ENCODE measurements around the gene CASQ1.
A peak's percentile ranks its signal among the peaks of the same experiment; 100 is the strongest.

Gene CASQ1

DNA sequence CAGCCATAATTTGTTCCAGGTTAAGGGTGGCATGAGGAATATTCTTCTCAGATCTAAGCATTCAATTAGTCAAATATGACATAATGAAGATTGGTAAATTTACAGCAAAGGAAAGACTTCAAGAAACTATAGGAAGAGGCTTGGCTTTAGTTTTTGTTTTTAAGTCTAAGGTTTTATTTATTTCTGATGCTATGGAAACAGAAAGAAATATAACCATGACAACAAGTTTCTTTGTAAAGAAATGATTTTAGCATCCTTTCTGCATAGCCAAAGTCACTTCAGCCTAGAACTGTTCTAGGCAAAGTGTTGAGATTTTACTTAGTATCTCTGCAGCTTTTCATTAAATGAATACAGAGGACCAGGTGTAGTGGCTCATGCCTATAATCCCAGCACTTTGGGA is 42.5 kb downstream of the CASQ1 start:
- no peak for DNase-seq

DNA sequence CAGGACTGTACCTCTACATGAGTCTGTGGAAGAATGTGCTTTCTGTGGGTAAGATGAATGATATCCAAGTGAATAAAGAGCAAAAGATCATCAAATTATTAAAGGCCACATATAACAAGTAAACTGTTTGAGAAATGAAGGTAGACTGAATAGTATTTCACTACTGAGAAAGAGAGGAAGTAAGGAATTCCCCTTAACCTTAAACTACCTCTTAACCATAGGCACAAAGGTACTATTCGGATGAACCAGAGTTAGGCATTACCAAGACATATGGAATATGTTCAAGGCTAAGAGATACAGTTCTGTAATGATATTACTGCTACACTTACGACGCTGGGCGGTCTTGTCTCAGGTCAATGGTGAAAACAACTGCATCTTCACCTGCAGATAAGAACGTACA is 46.4 kb downstream of the CASQ1 start:
- DNase-seq = no peak

DNA sequence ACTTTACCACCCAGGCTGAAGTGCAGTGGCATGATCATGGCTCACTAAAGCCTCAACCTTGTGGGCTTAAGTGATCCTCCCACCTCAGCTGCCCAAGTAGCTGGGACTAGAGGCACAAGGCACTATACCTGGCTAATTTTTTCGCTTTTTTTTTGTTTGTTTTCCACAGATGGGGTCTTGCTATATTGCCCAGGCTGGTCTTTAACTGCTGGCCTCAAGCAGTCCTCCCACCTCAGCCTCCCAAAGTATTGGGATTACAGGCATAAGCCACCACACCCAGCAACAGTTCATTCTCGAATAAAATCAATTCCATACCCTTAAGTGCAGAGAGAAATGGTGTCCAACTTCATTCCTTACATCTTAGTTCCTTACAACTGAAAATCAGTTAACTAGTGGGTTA is 47.2 kb downstream of the CASQ1 start:
- no peak for DNase-seq

DNA sequence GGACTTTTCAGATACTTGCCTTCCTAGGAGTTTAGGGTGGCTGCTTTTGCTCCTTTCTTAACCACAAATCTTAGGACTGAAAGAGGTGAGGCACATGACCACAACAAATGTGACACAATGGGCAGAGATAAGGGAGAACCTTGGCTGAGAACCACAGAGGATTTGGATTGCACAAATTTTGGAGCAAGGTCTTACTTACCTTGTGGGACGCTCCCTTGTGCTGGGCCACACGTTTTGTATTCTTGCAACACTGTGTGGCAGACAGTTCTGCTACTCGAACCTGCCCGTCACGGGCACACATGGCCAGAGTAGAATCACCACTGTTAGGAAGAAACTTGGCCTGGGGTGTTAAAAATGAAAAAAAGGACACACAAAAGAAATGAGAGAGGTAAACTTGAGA is 48.0 kb downstream of the CASQ1 start:
- DNase-seq = no peak

DNA sequence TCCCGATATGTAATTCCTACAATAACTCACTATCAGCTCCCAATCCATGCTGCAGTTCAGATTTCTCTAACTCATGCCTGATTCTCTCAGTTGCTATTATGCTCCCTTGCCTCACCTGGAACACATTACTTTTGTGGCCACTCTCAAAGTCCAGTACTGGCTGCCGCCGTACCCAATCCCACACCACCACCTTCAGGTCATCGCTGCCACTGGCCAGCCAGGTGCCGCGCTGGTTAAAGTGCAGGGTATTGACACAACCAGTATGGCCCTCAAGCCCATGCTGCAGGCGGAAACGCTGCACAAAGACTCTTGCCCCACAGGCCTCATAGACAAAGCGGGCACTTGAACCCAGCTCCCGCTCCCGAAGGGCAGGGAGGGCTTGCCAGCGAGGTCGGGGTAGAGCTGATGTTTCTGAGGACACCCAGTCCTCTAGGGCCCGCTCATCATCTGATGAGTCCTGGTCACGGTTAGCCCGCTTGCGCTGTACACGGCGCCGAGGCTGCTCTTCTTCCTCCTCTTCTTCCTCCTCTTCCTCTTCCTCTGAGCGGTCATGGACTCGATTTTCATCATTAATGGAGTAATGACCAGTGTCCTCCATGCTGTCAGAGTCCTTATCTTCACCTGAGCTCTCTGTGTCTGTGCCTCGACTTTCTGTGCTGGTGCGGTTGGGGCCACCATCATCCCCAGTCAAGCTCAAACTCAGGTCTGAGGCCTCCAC is 49.4 kb downstream of the CASQ1 start:
- no peak for DNase-seq

DNA sequence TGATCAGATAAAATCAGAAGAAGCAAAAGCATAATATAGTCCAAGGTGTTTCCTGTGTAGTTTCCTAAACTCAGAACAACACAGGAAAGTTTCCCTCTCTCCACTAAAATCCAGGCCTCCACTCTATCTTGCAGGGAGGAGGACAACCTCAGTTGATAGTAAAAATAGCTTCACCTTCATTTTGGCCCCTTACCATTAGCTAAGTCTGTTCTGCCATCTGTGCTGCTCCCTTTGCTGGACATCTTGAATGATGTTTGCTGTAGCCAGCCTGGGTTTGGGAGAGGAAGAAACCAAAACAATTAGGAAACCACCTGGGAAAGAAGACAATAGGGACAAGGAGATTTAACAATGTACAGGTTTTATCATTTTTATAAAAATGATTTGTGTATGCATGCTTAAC is 53.4 kb downstream of the CASQ1 start:
- DNase-seq = no peak

DNA sequence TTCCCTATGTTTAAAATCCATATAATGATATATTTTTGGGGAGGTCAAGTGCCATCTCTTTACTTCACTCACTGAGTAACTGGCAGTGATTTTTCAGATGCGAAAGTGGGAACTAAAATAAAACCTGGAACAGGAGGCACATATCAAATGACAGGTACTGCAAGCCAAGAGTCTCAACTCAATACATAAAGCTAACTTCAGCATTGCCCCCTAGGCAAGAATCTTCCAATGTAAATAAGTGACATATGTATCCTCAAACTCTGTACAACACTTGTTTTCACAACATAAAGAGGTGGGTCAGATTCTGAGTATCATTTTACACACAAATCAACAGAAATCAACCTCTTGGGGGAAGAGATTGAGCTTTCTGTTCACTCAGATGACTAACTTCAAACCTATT is 53.8 kb downstream of the CASQ1 start:
- DNase-seq = no peak

DNA sequence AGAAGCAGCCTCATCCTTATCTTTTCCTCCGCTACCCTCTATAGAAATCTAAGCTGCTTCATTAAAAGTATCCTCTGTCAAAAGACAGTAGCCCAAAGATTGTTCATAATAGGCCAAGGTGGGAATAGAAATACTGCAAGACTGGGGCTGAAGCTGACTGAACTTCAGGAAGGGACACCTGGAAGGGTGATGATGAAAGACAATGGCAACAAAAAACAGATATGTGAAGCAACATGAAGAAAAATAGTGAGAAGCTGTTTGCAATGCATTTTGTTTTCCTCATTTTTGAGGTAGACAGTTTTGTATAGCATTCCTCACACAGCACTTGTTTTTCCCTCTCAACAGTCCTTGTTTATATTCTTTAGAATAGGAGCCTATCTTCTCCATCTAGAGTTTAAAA is 55.1 kb downstream of the CASQ1 start:
- DNase-seq = no peak

DNA sequence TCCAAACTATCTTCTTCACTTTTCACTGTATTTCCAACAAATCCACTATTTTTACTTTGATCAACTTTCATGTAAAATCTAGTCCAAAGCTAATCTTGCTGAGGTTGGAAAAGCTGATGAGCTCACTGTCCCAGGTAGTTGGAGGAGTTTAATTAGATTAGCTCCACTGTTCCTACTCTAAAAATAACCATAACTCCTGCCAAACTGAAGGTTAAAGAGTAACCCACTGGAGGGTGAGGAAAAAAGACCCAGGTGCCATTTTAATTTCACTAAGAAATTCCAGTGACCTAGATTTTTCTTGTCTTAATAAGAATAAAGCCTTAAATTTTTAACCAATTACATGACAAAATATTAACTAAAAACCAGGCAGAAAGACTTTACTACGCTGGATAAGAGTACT is 56.7 kb downstream of the CASQ1 start:
- no peak for DNase-seq

DNA sequence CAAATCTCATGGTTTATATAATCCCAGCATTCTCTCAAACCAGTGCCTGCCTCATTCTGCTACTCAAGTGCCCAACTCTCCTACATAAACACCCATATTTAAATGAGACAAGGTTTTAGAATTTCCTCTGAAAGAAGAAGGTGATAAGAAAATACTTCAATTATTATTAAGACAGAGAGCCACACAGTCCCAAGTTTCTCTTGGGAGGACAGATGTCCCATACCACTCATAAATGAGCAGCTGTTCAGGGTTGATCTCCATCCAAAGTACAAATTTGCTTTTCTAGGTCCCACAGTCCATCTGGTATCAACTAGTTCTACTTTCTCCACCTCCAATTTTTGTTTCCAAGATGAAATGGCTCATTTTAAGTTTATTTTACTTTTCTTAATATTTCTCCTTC is 60.6 kb downstream of the CASQ1 start:
- DNase-seq = peak; percentile 65

All from NCI-H1694 treated with DMSO at 0.1 percent for 48 hours (cell line).